Keratinocyte (primary cell): ENCODE results near the gene CTAGE1. TPM values are rescaled to one million over a fixed set of nuclear protein-coding genes. Genes with fewer than 3 reads are reported as not detected.
"Not testable (repeated sequence)": the region's sequence is repeated elsewhere in the genome, so short reads cannot be mapped to it uniquely, and the experiment has no call there.

Experiments
- DNase-seq: peaks from one replicate; pipeline ENCODE4 v3.0.0-alpha.2; 2011; ENCODE audit warnings: low read depth, missing footprints, low spot score
- FAIRE-seq: peaks from 2 replicates; lab custom pipeline; 2011; peaks lifted over from hg19 to GRCh38; lab: Jason Lieb, UNC
- H2AFZ ChIP-seq: 2 replicates; pipeline ENCODE4 v1.6.0; 2012; ENCODE audit warnings: low read length, control low read depth, inconsistent platforms; ENCODE audit not compliant: control insufficient read depth
- H3K27ac ChIP-seq: 2 replicates; pipeline ENCODE4 v1.5.1; 2011; ENCODE audit warnings: low read length; ENCODE audit not compliant: control insufficient read depth, insufficient read depth
- H3K27me3 ChIP-seq: 3 replicates; pipeline ENCODE4 v1.6.0; 2011; ENCODE audit warnings: low read length; ENCODE audit not compliant: control insufficient read depth, insufficient read depth; ENCODE audit errors: extremely low read depth
- H3K36me3 ChIP-seq, 2 experiments: 2 replicates in 1 of 2; 3 replicates in 1 of 2; pipeline ENCODE4 v1.5.1; 2011; ENCODE audit warnings: low read length in 2 of 2, mild to moderate bottlenecking in 1 of 2; ENCODE audit not compliant: control insufficient read depth in 2 of 2, insufficient read depth in 2 of 2; ENCODE audit errors: extremely low read depth in 1 of 2
- H3K4me1 ChIP-seq: 3 replicates; pipeline ENCODE4 v1.5.1; 2011; ENCODE audit warnings: low read length; ENCODE audit not compliant: control insufficient read depth, insufficient read depth; ENCODE audit errors: extremely low read depth
- H3K4me2 ChIP-seq: 3 replicates; pipeline ENCODE4 v1.6.0; 2011; ENCODE audit warnings: low read depth, low read length; ENCODE audit not compliant: control insufficient read depth, insufficient read depth; ENCODE audit errors: extremely low read depth
- H3K4me3 ChIP-seq, 3 experiments: fragments of 200-600 bp in 1 of 3; sonication (generic) in 1 of 3; 2 replicates in 2 of 3; 3 replicates in 1 of 3; pipeline ENCODE4 v1.5.1; 2011 to 2016; ENCODE audit warnings: low read length in 3 of 3, mild to moderate bottlenecking in 3 of 3, control low read depth in 2 of 3, inconsistent platforms in 1 of 3, low read depth in 1 of 3, mixed read lengths in 1 of 3, mixed run types in 1 of 3, moderate library complexity in 1 of 3; ENCODE audit not compliant: control insufficient read depth in 2 of 3, insufficient read depth in 2 of 3; ENCODE audit errors: extremely low read depth in 1 of 3
- H3K79me2 ChIP-seq: 2 replicates; pipeline ENCODE4 v1.6.0; 2012; ENCODE audit warnings: low read length; ENCODE audit not compliant: control insufficient read depth, insufficient read depth
- H3K9ac ChIP-seq: 3 replicates; pipeline ENCODE4 v1.6.0; 2011; ENCODE audit warnings: low read length; ENCODE audit not compliant: control insufficient read depth, insufficient read depth; ENCODE audit errors: extremely low read depth
- H3K9me1 ChIP-seq: 3 replicates; pipeline ENCODE4 v1.6.0; 2011; ENCODE audit warnings: low read length; ENCODE audit not compliant: control insufficient read depth, insufficient read depth; ENCODE audit errors: extremely low read depth
- H3K9me3 ChIP-seq: 2 replicates; pipeline ENCODE4 v1.5.1; 2012; ENCODE audit warnings: low read depth, low read length; ENCODE audit not compliant: control insufficient read depth
- H4K20me1 ChIP-seq: 3 replicates; pipeline ENCODE4 v1.6.0; 2011; ENCODE audit warnings: low read length; ENCODE audit not compliant: control insufficient read depth, insufficient read depth; ENCODE audit errors: extremely low read depth
- CTCF ChIP-seq, 3 experiments: IDR thresholded peaks in 1 of 3; conservative IDR thresholded peaks in 1 of 3; optimal IDR thresholded peaks in 1 of 3; 2 replicates in 2 of 3; 3 replicates in 1 of 3; pipeline versions ENCODE3 to v1.5.1; 2011; ENCODE audit warnings: low read length in 3 of 3, mild to moderate bottlenecking in 3 of 3, moderate library complexity in 2 of 3, control low read depth in 1 of 3, inconsistent platforms in 1 of 3; ENCODE audit not compliant: insufficient read depth in 2 of 3; ENCODE audit errors: extremely low read depth in 1 of 3
- EZH2 ChIP-seq: IDR thresholded peaks from one replicate; pipeline ENCODE4 v1.6.1; 2012; ENCODE audit warnings: inconsistent platforms, mild to moderate bottlenecking, low read length, moderate library complexity
- dilution Hi-C: fragments of 300-500 bp; cut with MboI; formaldehyde crosslinking; loops from one replicate; pipeline ENCODE4 v1.7.0; 2020; ENCODE audit warnings: low sequenced_read_pairs; ENCODE audit not compliant: extremely low pct_ligation_motif_present
- polyA plus RNA-seq, 5 experiments: library from polyadenylated mRNA; depleted of rRNA in 3 of 5; stranded (reverse) in 3 of 5; stranded (forward) in 1 of 5; unstranded in 1 of 5; fragments of >200 nt; gene quantifications; 1 replicate in 1 of 5; 2 replicates in 3 of 5; 3 replicates in 1 of 5; pipeline versions ENCODE4 v1.2.1 to v1.2.3, GENCODE V29; 2011 to 2012; ENCODE audit warnings: missing spikeins in 2 of 5, low read depth in 1 of 5, low replicate concordance in 1 of 5

CTAGE1 gene
- polyA plus RNA-seq, 1 donor (not counting 4 experiments of a cell fraction or from before 2014, with no cell fraction given): not detected

DNA sequence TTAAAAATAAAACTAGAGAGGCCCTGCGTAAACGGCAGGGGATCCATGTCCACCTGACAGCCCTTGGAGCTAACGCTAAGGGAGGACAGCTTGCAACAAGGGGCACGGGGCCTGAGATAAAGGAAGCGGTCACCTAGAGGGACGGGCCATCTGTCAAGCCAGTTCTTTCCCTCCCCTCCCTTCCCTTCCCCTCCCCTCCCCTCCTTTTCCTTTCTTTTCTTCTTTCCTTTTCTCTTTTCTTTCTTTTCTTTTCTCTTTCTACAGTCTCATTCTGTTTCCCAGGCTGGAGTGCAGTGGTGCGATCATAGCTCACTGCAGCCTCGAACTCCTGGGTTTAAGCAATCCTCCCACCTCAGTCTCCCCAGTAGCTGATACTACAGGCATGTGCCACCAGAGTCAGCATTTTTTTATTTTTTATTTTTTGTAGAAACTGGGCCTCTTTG lies 34.5 kb upstream of the CTAGE1 start:
- H3K9me1 ChIP-seq: no peaks in the 10 kb centered on the region

GRCh38 chr18:22451796-22452195 lies 34.1 kb upstream of the CTAGE1 start:
- DNase-seq: no peak
- H4K20me1 ChIP-seq: no peaks in the 10 kb centered on the region
- no peak overlapping the region for H3K9ac ChIP-seq
- no peaks in the 10 kb centered on the region for H3K4me1 ChIP-seq
- TF ChIP-seq EZH2: no peak
- no peak for TF ChIP-seq CTCF (optimal IDR thresholded peaks at IDR 0.05 in 1 of 3, IDR thresholded peaks at IDR 0.05 in 1 of 3, conservative IDR thresholded peaks at IDR 0.05 in 1 of 3; ENCODE audit: extremely low read depth in 1 of 3, insufficient read depth in 2 of 3, low read length in 3 of 3)
- H2AFZ ChIP-seq: no peak overlapping the region
- H3K9me1 ChIP-seq: no peaks in the 10 kb centered on the region
- peaks cover 8% of the 10 kb centered on the region for H3K9me3 ChIP-seq
- H3K4me2 ChIP-seq: no peak overlapping the region
- dilution Hi-C loops: no loop called here
- H3K27ac ChIP-seq: no peak overlapping the region
- H3K36me3 ChIP-seq: no peaks in the 10 kb centered on the region
- no peak for FAIRE-seq
- H3K27me3 ChIP-seq: no peaks in the 10 kb centered on the region
- H3K4me3 ChIP-seq: no peak overlapping the region
- no peaks in the 10 kb centered on the region for H3K79me2 ChIP-seq

More for the DNA sequence above, 34.5 kb upstream of the CTAGE1 start:
- TF ChIP-seq EZH2 (no peak), CTCF (optimal IDR thresholded peaks at IDR 0.05 in 1 of 3, IDR thresholded peaks at IDR 0.05 in 1 of 3, conservative IDR thresholded peaks at IDR 0.05 in 1 of 3; ENCODE audit: extremely low read depth in 1 of 3, insufficient read depth in 2 of 3, low read length in 3 of 3) (no peak)
- Histone ChIP-seq H3K9ac (no peak overlapping the region), H3K9me3 (peaks cover 8% of the 10 kb centered on the region), H3K79me2 (no peaks in the 10 kb centered on the region), H3K27ac (no peak overlapping the region), H2AFZ (no peak overlapping the region), H3K4me3 (no peak overlapping the region), H3K4me2 (no peak overlapping the region), H4K20me1 (no peaks in the 10 kb centered on the region), H3K27me3 (no peaks in the 10 kb centered on the region), H3K4me1 (no peaks in the 10 kb centered on the region), H3K36me3 (no peaks in the 10 kb centered on the region)
- no peak for FAIRE-seq
- no peak for DNase-seq
- dilution Hi-C loops: no loop called here

GRCh38 chr18:22450766-22451165 lies 33.1 kb upstream of the CTAGE1 start:
- FAIRE-seq, dilution Hi-C loops, H3K79me2 ChIP-seq: not testable (repeated sequence)

GRCh38 chr18:22450318-22450717 lies 32.6 kb upstream of the CTAGE1 start:
- H3K9me1 ChIP-seq, H3K27ac ChIP-seq, FAIRE-seq, H3K4me1 ChIP-seq, H2AFZ ChIP-seq, H3K4me3 ChIP-seq, dilution Hi-C loops, H3K4me2 ChIP-seq, H4K20me1 ChIP-seq, H3K9me3 ChIP-seq, DNase-seq, H3K27me3 ChIP-seq, H3K36me3 ChIP-seq, H3K9ac ChIP-seq, H3K79me2 ChIP-seq: not testable (repeated sequence)

More at GRCh38 chr18:22450766-22451165, 33.1 kb upstream of the CTAGE1 start:
- not testable (repeated sequence) for H2AFZ ChIP-seq, H3K4me2 ChIP-seq, H3K9me3 ChIP-seq, H3K27ac ChIP-seq, H3K4me3 ChIP-seq, H3K4me1 ChIP-seq, H3K9me1 ChIP-seq, DNase-seq, H4K20me1 ChIP-seq, H3K27me3 ChIP-seq, H3K36me3 ChIP-seq, H3K9ac ChIP-seq
